ENCODE measurements around the gene GNG4. TPM values are rescaled to one million over a fixed set of nuclear protein-coding genes. Genes with fewer than 3 reads are reported as not detected.
A peak's percentile ranks its signal among the peaks of the same experiment; 100 is the strongest.

The GNG4 gene
- total RNA-seq, 2 experiments from 2014 or later: 1.4 to 1.9 TPM

DNA sequence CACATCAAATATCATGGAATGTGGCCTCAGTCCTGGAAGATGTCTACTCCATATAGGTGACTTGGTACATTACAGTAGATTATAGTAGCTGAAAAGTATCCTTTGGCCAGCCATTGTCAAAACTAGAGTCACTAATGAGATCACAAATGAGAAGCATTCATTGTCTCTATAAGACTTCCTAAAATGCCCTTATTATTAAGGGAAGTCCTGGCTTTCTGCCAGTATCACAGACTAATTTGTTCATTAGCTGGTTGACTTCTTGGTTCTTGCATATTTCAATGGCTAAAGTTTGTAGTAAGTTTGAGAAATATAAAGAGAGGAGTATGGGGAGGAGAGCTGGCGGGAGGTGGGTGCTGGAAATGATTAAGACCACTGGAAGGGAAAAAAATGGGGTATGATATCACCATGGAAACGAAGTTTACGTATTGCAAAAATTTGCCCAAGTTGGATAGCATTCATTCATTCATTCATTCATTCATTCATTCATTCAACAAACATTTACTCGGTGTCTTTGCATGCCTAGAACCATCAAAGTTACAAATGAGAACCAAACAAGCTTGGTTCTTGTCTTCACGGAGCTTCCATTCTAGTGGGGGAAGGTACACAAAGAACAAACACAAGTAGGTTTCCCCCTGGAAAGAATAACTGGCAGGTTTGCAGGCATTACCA lies 133.6 kb downstream of the GNG4 start:
- no peaks in the 10 kb centered on the region for H3K9me3 Mint-ChIP-seq
- peaks cover 6% of the 10 kb centered on the region for H3K27me3 Mint-ChIP-seq
- H3K4me1 Mint-ChIP-seq: peaks cover 4% of the 10 kb centered on the region
- DNase-seq: no peak
- no peak overlapping the region for H3K4me3 Mint-ChIP-seq
- no peak overlapping the region for H3K27ac Mint-ChIP-seq
- H3K36me3 Mint-ChIP-seq: no peaks in the 10 kb centered on the region

DNA sequence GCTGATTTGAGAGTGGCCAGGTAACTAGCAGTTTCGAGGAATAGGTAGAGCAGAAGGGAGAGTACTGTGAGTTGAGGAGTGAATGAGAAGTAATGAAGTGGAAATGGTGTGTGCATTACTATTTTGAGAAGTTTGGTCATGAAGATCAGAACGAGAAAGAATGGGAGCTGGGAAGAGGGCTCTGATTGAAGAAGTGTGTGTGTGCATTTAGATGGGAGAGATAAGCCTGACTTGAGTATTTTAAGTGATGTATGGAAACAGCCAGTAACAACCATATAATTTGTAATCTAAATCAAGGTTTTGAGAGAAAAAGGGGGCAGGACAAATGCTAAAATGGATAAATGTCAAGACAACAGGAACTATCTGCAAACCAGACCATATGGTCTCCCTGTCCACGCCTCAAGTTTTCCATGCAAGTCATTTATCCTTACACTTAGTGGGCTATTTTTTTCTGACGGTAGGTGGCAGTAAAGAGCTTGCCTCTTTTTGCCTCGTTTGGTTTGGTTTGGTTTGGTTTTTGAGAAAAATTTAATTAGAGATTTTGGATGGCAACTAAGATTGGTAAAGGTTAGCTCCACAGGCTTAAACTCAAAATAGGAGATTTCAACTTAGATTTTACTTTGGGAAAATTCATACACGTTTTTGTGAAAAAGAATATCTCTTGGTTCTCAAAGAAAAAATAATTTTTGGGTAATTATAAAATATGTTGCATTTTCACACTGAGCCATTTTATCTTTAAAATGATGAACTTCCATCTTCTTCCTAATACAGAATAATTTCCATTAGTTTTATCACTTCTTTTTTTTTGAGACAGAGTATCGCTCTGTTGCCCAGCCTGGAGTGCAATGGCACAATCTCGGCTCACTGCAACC lies 135.9 kb downstream of the GNG4 start:
- peak; percentile 12 for DNase-seq
- Mint-ChIP-seq H3K4me3 (no peak overlapping the region), H3K9me3 (no peaks in the 10 kb centered on the region), H3K27ac (no peak overlapping the region), H3K4me1 (peaks cover 4% of the 10 kb centered on the region), H3K36me3 (no peaks in the 10 kb centered on the region), H3K27me3 (peaks cover 6% of the 10 kb centered on the region)

DNA sequence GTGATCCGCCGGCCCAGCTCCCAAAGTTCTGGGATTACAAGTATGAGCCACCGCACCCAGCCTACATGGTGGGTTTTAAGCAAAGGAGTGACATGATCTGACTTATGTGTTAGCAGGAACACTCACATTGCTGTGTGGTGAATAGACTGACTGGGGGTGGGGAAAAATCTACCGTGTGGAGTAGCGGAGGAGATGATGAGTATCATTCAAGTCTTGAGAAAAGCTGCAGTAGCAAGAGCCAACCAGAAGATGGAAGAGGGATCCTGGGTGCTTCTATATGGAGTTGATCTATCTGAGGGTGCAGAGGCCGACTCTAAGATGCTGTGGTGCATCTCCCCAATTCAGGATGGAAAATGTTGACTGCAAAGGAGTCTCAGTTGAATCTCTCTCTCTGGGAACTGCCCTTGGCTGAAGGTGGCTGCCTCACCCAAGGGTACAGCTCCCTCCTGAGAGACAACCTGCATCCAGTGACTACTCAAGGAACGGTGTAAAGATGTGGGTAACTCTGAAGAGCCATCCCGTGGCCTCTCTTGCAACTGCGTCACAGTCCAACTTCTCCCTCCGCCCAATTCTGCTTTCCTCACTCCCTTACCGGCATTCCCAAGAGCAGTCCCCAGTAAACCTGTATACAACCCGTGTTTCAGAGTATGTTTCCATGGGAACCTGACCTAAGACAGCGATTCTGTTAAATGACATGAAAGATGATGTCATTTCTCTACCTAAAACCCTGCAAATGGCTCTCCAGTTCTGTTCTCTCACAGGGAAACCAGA lies 137.9 kb downstream of the GNG4 start:
- no peak for DNase-seq
- Mint-ChIP-seq H3K27ac (no peak overlapping the region), H3K4me3 (no peak overlapping the region), H3K36me3 (no peaks in the 10 kb centered on the region), H3K4me1 (no peaks in the 10 kb centered on the region), H3K9me3 (no peaks in the 10 kb centered on the region), H3K27me3 (peaks cover 6% of the 10 kb centered on the region)

DNA sequence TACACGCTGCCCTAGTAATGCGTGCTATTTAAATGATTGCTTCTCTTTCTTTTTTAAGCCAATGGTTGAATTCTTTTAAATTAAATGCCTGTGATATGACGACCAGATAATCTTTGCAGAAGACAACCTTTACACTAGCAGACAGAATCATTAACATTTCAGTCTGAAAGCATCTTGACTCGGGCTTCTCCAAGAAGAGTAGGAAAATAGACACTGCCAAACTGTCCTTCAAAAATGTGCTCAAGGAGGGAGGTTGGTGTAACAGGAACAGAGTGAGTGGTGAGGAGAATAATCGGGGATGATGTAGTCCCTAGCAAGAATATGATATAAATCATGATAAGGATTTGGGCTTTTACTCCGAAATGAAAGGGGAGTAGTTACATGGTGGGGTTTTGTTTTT lies 138.8 kb downstream of the GNG4 start:
- no peak overlapping the region for H3K4me3 Mint-ChIP-seq
- no peaks in the 10 kb centered on the region for H3K9me3 Mint-ChIP-seq
- H3K27ac Mint-ChIP-seq: no peak overlapping the region
- DNase-seq: no peak
- peaks cover 6% of the 10 kb centered on the region for H3K27me3 Mint-ChIP-seq
- peaks cover 5% of the 10 kb centered on the region for H3K4me1 Mint-ChIP-seq
- H3K36me3 Mint-ChIP-seq: no peaks in the 10 kb centered on the region

DNA sequence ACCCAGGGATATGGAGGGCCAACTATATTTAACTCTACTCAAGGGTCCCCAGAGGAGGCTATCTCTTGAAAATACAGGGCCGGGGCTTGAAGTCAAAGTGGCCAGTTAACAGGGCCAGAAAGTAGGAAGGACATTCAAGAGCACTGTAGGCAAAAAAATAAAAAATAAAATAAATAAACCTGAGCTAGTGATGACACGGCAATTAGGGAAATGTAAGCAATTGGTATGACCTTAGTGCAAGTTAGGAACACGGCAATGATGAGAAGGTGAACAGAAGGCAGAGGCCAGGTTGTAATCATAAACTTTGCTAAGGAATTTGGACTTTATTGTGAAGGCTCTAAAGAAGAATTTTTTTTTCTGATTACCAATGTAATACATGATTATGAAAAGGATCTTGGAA lies 142.0 kb downstream of the GNG4 start:
- H3K36me3 Mint-ChIP-seq: no peaks in the 10 kb centered on the region
- H3K4me3 Mint-ChIP-seq: no peak overlapping the region
- no peak for DNase-seq
- H3K27me3 Mint-ChIP-seq: peaks cover 6% of the 10 kb centered on the region
- no peaks in the 10 kb centered on the region for H3K9me3 Mint-ChIP-seq
- H3K4me1 Mint-ChIP-seq: peaks cover 13% of the 10 kb centered on the region
- H3K27ac Mint-ChIP-seq: no peak overlapping the region

DNA sequence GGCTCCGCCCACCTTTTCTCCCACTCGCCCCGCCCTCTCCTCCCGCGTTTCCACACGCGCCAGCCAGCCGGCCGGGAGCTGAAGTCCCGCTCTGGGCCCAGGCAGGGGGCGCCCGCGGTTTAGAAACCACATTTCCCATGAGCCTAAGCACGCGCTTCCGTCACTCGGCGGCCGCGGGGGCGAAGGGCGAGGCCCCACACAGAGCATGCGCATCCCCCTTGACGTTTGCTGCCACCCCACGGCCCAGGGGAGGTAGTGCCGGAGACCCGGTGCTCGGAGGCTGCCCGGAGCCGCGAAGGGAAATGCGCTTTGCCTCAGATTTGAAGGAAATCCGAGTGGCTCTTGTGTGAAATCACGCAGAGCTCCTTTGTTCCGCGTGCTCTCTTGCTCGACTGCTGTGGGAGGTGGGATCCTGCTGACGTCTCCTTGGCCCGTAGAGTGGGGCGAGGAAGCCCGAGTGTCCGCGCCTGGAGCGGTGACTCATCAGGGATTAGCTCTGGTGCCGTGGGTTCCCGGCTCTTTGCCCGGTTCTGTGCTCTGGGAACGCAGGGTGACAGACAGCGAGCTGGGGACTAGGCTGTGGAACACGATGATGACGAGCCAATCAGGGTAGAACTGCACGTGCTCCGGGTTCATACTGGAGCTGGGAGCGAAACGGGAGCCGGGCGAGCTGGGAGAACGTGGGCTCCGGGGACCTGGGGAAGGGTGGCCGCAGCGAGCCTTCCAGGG lies 144.9 kb downstream of the GNG4 start:
- Mint-ChIP-seq H3K4me1 (peaks cover 26% of the 10 kb centered on the region), H3K27me3 (peaks cover 4% of the 10 kb centered on the region), H3K4me3 (peak overlapping the region; percentile 95), H3K9me3 (no peaks in the 10 kb centered on the region), H3K36me3 (peaks cover 3% of the 10 kb centered on the region), H3K27ac (peak overlapping the region; percentile 98)
- DNase-seq: peak; percentile 98

DNA sequence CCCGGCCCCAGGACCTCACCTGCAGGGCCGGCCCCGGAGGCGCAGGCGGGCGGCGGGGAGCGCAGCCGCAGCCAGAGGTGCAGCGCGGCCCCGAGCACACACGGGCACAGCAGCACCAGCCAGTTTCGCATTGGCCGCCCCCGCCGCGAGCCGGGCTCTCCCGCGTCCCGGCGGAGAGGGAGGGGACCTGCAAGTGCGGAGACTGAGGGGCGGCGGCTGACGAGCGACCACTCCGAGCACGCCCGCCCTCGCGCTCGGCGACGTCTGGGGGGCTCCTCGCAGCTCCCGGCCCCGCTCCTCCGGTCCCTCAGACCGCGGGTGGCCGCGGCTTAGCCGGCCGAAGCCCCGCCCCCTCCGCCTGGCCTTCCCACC lies 145.5 kb downstream of the GNG4 start, which contains the start of gene B3GALNT2:
Gene B3GALNT2, minus strand, starts transcription at position 331 of the 372 bp plus-strand sequence. Its CDS starts 200 bp downstream, at position 131.
- H3K27ac Mint-ChIP-seq: peak within 1 kb of the TSS; percentile 98
- H3K36me3 Mint-ChIP-seq: peaks cover 3% of the 10 kb centered on the region
- no peaks in the 10 kb centered on the region for H3K9me3 Mint-ChIP-seq
- peaks cover 26% of the 10 kb centered on the region for H3K4me1 Mint-ChIP-seq
- DNase-seq: no peak
- H3K4me3 Mint-ChIP-seq: peak within 1 kb of the TSS; percentile 95
- peaks cover 4% of the 10 kb centered on the region for H3K27me3 Mint-ChIP-seq

DNA sequence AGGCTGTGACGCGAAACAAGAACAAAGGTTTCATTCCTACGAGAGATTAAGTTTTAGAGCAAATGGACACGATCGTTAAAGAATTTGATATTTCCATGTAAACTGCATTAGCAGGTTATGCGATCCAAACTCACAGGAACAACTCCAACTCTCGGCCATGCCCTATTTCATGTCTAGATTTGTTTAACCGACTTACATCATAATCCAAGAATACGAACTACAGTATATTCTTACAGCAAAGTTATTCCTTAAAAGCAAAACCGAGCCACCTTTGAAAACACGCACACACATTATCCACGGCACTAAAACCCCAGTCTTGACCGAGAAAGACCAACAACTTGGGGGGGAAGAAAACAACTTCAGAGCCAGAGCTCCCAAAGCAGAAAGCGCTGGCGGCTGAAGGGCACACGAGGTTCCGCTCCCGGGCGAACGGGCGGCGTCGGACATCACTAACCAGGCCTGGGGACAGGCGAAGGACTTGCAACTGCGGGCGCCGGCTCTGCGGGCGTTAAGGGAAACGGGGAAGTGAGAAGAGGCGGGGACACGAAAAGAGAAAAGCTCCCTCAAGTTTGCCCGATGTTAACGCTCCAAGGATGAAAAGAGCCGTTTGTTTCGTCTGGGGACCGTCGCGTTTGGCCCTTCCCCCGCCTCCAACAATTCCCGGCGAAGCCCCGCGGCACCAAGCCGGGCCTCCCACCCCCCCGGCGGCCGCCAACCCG lies 146.0 kb downstream of the GNG4 start:
- Mint-ChIP-seq H3K4me3 (peak overlapping the region; percentile 86), H3K9me3 (no peaks in the 10 kb centered on the region), H3K36me3 (peaks cover 3% of the 10 kb centered on the region), H3K27ac (peak overlapping the region; percentile 88), H3K27me3 (peaks cover 4% of the 10 kb centered on the region), H3K4me1 (peaks cover 26% of the 10 kb centered on the region)
- DNase-seq: peak; percentile 30

DNA sequence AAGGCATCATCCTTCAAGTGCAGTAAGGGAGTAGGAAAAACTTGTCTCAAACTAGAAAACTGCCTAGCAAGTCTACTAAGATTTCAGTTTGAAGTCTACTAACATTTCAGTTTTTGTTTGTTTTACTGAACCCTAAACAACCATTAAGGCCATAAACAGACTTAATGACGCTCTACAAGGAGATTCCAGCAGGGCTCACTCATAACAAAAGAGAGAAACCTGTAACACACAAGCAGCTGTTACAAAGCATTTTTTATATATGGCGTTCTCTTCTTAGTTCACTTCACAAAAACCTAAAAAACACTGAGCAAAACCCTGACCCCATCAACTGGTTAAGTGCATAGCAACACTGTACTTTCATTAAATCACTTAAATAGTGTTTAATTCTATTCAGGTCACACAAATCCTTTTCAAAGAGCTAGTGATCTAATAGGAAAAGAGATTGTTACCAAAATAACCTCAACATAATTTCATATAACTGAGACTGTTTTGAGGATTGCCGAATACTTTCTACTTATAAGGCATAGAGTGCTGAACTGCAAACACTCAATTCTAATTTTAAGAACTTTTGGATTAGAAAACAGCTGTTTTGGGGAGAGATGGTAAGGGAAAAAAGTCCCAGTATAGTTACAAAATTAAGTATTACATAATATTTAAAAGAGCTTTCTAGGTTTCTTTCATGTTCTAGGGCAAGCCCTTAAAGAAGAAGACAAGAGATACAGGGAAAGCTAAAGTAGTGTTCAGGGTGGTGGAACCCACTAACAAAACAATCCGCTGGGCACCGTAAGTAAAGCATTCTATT lies 146.8 kb downstream of the GNG4 start:
- Mint-ChIP-seq H3K27me3 (peaks cover 4% of the 10 kb centered on the region), H3K4me1 (peaks cover 26% of the 10 kb centered on the region), H3K9me3 (no peaks in the 10 kb centered on the region), H3K4me3 (peak overlapping the region; percentile 86), H3K27ac (peak overlapping the region; percentile 88), H3K36me3 (peaks cover 3% of the 10 kb centered on the region)
- no peak for DNase-seq

DNA sequence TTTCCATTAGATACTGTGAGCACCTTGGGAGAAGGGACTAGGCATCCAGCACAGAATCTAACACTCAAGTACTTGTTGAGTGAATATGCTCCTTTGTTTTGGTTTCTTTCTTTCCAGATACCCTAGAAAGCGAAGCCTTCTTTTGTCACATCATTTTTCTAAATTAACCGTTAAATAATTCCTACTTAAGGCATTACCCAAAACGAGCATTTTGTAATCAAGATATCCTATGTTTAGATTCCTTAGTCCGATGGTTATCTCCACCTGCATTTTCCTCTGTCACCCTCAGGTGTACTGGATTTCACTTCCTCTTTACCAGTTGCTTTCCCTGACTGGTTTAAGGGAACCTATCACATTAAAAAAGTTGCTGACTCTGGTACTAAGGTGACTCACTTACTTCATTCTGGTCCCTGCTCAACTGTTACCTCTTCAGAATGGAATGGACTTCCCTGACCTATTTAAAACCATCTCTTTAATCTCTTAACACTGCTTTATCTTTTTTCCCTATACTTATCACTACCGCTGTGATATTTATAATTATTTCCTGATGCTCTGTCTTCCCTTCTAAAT lies 148.5 kb downstream of the GNG4 start:
- H3K27ac Mint-ChIP-seq: no peak overlapping the region

More for the DNA sequence above, 148.5 kb downstream of the GNG4 start:
- peaks cover 21% of the 10 kb centered on the region for H3K4me1 Mint-ChIP-seq
- no peak overlapping the region for H3K4me3 Mint-ChIP-seq
- no peak for DNase-seq
- peaks cover 4% of the 10 kb centered on the region for H3K27me3 Mint-ChIP-seq
- H3K36me3 Mint-ChIP-seq: peaks cover 3% of the 10 kb centered on the region
- H3K9me3 Mint-ChIP-seq: no peaks in the 10 kb centered on the region

All from activated naive CD8-positive, alpha-beta T cell treated with anti-CD3 and anti-CD28 coated beads for 36 hours (primary cell).